Measurements from ENCODE around the gene CLCN3. TPM values are rescaled to one million over a fixed set of nuclear protein-coding genes. Genes with fewer than 3 reads are reported as not detected.

CLCN3 gene
- total and polyA plus RNA-seq, 2 of the 4 experiments (the other 2 are of a cell fraction), result 13.0 to 22.8 TPM

GRCh38 chr4:169630069-169630468, 9.7 kb downstream of the CLCN3 start:
- H3K4me2 ChIP-seq (ENCODE audit: low read depth, low read length), result no peak overlapping the region
- peaks cover 17% of the 10 kb centered on the region; the same call in 1 of the 2 replicates for H4K20me1 ChIP-seq (ENCODE audit: insufficient read depth, low read length)
- no peak overlapping the region for H2AFZ ChIP-seq (replicated peaks; ENCODE audit: low read length, poor library complexity)
- H3K4me1 ChIP-seq (ENCODE audit: control insufficient read depth, insufficient read depth, low read length), result no peaks in the 10 kb centered on the region
- no peak overlapping the region for H4K8ac ChIP-seq (ENCODE audit: low read depth in 2 of 2, low read length in 2 of 2)
- H3K56ac ChIP-seq (ENCODE audit: extremely low read depth, insufficient read depth, low read length), result no peak overlapping the region
- no peak overlapping the region for H3K14ac ChIP-seq (replicated peaks; ENCODE audit: low read depth, low read length)
- H2BK120ac ChIP-seq (ENCODE audit: low read depth, low read length), result no peak overlapping the region
- in situ Hi-C loops (cut with MboI; ENCODE audit: low sequenced_read_pairs), result no loop called here
- no peak overlapping the region for H3K4ac ChIP-seq (ENCODE audit: low read depth, low read length)
- DNase-seq (no peak), ATAC-seq (ENCODE audit: low read depth) (no peak)
- no peak overlapping the region for H4K91ac ChIP-seq (ENCODE audit: insufficient read depth, low read depth, low read length)
- no TSS peak for BruUV-seq (replicated peaks)
- ChIA-PET POLR2A (ENCODE audit: unreplicated experiment) (interaction anchor here (0.5 kb wide), 1 partner anchor 56 kb away, joined by 4 read pairs; no protein-coding TSS in a partner anchor), CTCF (interaction anchor here (1.0 kb wide), 1 partner anchor 11 kb away, joined by 3 read pairs; no protein-coding TSS in a partner anchor)
- no peak overlapping the region for H3K18ac ChIP-seq (ENCODE audit: low read depth, low read length)
- no CpG with 5 or more reads among the region's 3 CpGs for WGBS, 2 experiments (ENCODE audit: extremely low coverage in 2 of 2, insufficient read length in 1 of 2)
- no peak overlapping the region for H3K4me3 ChIP-seq (ENCODE audit: insufficient read depth, low read depth, low read length)
- H3K79me1 ChIP-seq (ENCODE audit: low read depth in 1 of 2, low read length in 2 of 2), result peaks cover 8 to 16% of the 10 kb centered on the region in 2 experiments; a peak in 2 of 4 replicates
- H2BK5ac ChIP-seq (ENCODE audit: low read depth, low read length, poor library complexity, severe bottlenecking), result no peak overlapping the region
- H3K27ac ChIP-seq (ENCODE audit: insufficient read depth, low read length), result no peak overlapping the region
- dilution Hi-C loops (cut with HindIII; ENCODE audit: low sequenced_read_pairs, unreplicated experiment), result no loop called here
- H3K23ac ChIP-seq (ENCODE audit: low read depth, low read length), result no peak overlapping the region
- H4K5ac ChIP-seq (ENCODE audit: low read depth, low read length), result no peak overlapping the region
- no peak overlapping the region for H2BK20ac ChIP-seq (ENCODE audit: low read depth, low read length)
- TF ChIP-seq ELK1 (IDR thresholded peaks at IDR 0.05; ENCODE audit: borderline replicate concordance, low read depth, low read length) (no peak), RCOR1 (IDR thresholded peaks at IDR 0.05; ENCODE audit: insufficient replicate concordance, low read length) (no peak), MAFK (IDR thresholded peaks at IDR 0.05; ENCODE audit: low read depth, low read length) (no peak), USF2 (IDR thresholded peaks at IDR 0.05; ENCODE audit: low read depth, low read length) (no peak), CTCF (conservative IDR thresholded peaks at IDR 0.05; ENCODE audit: low read depth, low read length) (no peak), MXI1 (IDR thresholded peaks at IDR 0.05; ENCODE audit: borderline replicate concordance, low read depth, low read length) (no peak), CHD1 (IDR thresholded peaks at IDR 0.05; ENCODE audit: low read depth, low read length) (no peak), BHLHE40 (IDR thresholded peaks at IDR 0.05; ENCODE audit: low read depth, low read length) (no peak), NFE2L2 (IDR thresholded peaks at IDR 0.05; ENCODE audit: low read depth, low read length) (no peak), FOS (IDR thresholded peaks at IDR 0.05; ENCODE audit: low read depth, low read length) (no peak), RFX5 (IDR thresholded peaks at IDR 0.05; ENCODE audit: low read depth, low read length) (no peak), POLR2A (IDR thresholded peaks at IDR 0.05; ENCODE audit: low read depth, low read length) (no peak), RAD21 (IDR thresholded peaks at IDR 0.05; ENCODE audit: low read length) (no peak), CEBPB (IDR thresholded peaks at IDR 0.05; ENCODE audit: low read depth, low read length) (no peak), SMC3 (IDR thresholded peaks at IDR 0.05; ENCODE audit: low read depth, low read length) (no peak), MAZ (IDR thresholded peaks at IDR 0.05; ENCODE audit: borderline replicate concordance, low read depth, low read length) (no peak)
- intact Hi-C loops (cut with micrococcal nuclease), result no loop called here
- no peak overlapping the region for H2AK9ac ChIP-seq (replicated peaks; ENCODE audit: low read depth, low read length, poor library complexity)
- no peak overlapping the region for H3K9ac ChIP-seq (ENCODE audit: low read depth, low read length)
- no peak overlapping the region for H2BK15ac ChIP-seq (ENCODE audit: low read depth, low read length)
- H2AK5ac ChIP-seq (ENCODE audit: low read depth, low read length), result no peak overlapping the region
- H3K9me3 ChIP-seq (ENCODE audit: control insufficient read depth, insufficient read depth, low read length), result no peaks in the 10 kb centered on the region
- H3K9me1 ChIP-seq (ENCODE audit: insufficient read depth, low read length), result no peaks in the 10 kb centered on the region
- H3K36me3 ChIP-seq (ENCODE audit: control insufficient read depth, insufficient read depth, low read length), result no peaks in the 10 kb centered on the region
- no peaks in the 10 kb centered on the region for H3K27me3 ChIP-seq (ENCODE audit: control insufficient read depth, insufficient read depth, low read length)
